ENCODE measurements around the gene ALCAM.

DNA sequence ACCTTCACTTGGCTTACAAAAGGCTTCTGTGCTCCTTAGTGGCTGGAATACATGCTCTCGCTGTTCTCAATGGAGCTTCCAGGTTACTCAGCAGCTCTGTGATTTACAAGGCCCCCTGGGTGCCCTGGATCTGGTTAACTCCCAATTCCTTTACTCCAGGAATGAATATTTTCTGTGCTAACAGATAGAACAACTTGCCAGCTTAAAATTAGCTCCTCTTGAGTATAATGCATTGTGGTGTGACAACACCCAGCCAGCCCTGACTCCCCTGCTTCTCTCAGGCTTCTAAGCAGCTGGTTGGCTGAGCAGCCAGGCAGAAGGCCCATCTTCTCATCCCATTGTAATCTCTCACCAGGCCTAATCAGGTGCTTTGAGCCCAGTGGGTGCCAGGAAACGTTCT lies 246.4 kb downstream of the ALCAM start:
- TF ChIP-seq, protein P1, sequence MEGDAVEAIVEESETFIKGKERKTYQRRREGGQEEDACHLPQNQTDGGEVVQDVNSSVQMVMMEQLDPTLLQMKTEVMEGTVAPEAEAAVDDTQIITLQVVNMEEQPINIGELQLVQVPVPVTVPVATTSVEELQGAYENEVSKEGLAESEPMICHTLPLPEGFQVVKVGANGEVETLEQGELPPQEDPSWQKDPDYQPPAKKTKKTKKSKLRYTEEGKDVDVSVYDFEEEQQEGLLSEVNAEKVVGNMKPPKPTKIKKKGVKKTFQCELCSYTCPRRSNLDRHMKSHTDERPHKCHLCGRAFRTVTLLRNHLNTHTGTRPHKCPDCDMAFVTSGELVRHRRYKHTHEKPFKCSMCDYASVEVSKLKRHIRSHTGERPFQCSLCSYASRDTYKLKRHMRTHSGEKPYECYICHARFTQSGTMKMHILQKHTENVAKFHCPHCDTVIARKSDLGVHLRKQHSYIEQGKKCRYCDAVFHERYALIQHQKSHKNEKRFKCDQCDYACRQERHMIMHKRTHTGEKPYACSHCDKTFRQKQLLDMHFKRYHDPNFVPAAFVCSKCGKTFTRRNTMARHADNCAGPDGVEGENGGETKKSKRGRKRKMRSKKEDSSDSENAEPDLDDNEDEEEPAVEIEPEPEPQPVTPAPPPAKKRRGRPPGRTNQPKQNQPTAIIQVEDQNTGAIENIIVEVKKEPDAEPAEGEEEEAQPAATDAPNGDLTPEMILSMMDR (IDR thresholded peaks at IDR 0.05): no peak
- TF ChIP-seq POLR2A (IDR thresholded peaks at IDR 0.05) (no peak), EP300 (IDR thresholded peaks at IDR 0.05) (no peak)
